Measurements from ENCODE around the gene QDPR. TPM values are rescaled to one million over a fixed set of nuclear protein-coding genes. Genes with fewer than 3 reads are reported as not detected.

QDPR gene
- total RNA-seq, 2 donors from 2014 or later = 11.4 to 18.9 TPM

- TF ChIP-seq POLR2AphosphoS5 (IDR thresholded peaks at IDR 0.05) (no peak), CTCF (IDR thresholded peaks at IDR 0.05) (no peak), POLR2A (IDR thresholded peaks at IDR 0.05) (no peak)
- DNase-seq (ENCODE audit: low spot score) = no peak
- Histone ChIP-seq H3K9me3 (no peaks in the 10 kb centered on the region), H3K27ac (no peak overlapping the region), H3K27me3 (replicated peaks; ENCODE audit: insufficient read depth) (peaks cover 5% of the 10 kb centered on the region), H3K4me3 (no peak overlapping the region), H3K36me3 (no peaks in the 10 kb centered on the region), H3K4me1 (replicated peaks) (no peaks in the 10 kb centered on the region)
- 91% methylated on average over 4 of the region's 4 CpGs for WGBS
- intact Hi-C loops (cut with DNase I) = loop anchor here (10.0 kb wide), 1 partner anchor 246 kb away; no protein-coding TSS in a partner anchor
Observed at GRCh38 chr4:17558941-17559708, 47.2 kb upstream of the QDPR start.

- no peaks in the 10 kb centered on the region for H3K36me3 ChIP-seq
- no peaks in the 10 kb centered on the region for H3K4me1 ChIP-seq (replicated peaks)
- 52% methylated on average over 5 of the region's 5 CpGs for WGBS
- no peak overlapping the region for H3K4me3 ChIP-seq
- peaks cover 5% of the 10 kb centered on the region for H3K27me3 ChIP-seq (replicated peaks; ENCODE audit: insufficient read depth)
- no peak overlapping the region for H3K27ac ChIP-seq
- intact Hi-C loops (cut with DNase I) = loop anchor here (10.0 kb wide), 1 partner anchor 247 kb away; no protein-coding TSS in a partner anchor
- TF ChIP-seq POLR2AphosphoS5 (IDR thresholded peaks at IDR 0.05) (no peak), POLR2A (IDR thresholded peaks at IDR 0.05) (no peak), CTCF (IDR thresholded peaks at IDR 0.05) (no peak)
- DNase-seq (ENCODE audit: low spot score) = no peak
- H3K9me3 ChIP-seq = no peaks in the 10 kb centered on the region
Observed at GRCh38 chr4:17557880-17558279, 46.0 kb upstream of the QDPR start.

GRCh38 chr4:17556498-17556897 lies 44.6 kb upstream of the QDPR start:
- TF ChIP-seq CTCF (IDR thresholded peaks at IDR 0.05) (no peak), POLR2A (IDR thresholded peaks at IDR 0.05) (no peak), POLR2AphosphoS5 (IDR thresholded peaks at IDR 0.05) (no peak)
- peaks cover 5% of the 10 kb centered on the region for H3K27me3 ChIP-seq (replicated peaks; ENCODE audit: insufficient read depth)
- H3K4me1 ChIP-seq (replicated peaks) = no peaks in the 10 kb centered on the region
- no peak overlapping the region for H3K27ac ChIP-seq
- no peak for DNase-seq (ENCODE audit: low spot score)
- H3K36me3 ChIP-seq = no peaks in the 10 kb centered on the region
- H3K4me3 ChIP-seq = no peak overlapping the region
- intact Hi-C loops (cut with DNase I) = loop anchor here (10.0 kb wide), 1 partner anchor 248 kb away; no protein-coding TSS in a partner anchor
- H3K9me3 ChIP-seq = no peaks in the 10 kb centered on the region

- H3K4me1 ChIP-seq (replicated peaks) = no peaks in the 10 kb centered on the region
Observed at GRCh38 chr4:17554568-17554967, 42.7 kb upstream of the QDPR start.

More at GRCh38 chr4:17554568-17554967, 42.7 kb upstream of the QDPR start:
- intact Hi-C loops (cut with DNase I) = loop anchor here (10.0 kb wide), 1 partner anchor 250 kb away; no protein-coding TSS in a partner anchor
- H3K4me3 ChIP-seq = no peak overlapping the region
- no peak for TF ChIP-seq CTCF (IDR thresholded peaks at IDR 0.05)
- no peak for TF ChIP-seq POLR2AphosphoS5 (IDR thresholded peaks at IDR 0.05)
- no peak for TF ChIP-seq POLR2A (IDR thresholded peaks at IDR 0.05)
- H3K27ac ChIP-seq = no peak overlapping the region
- WGBS = 77% methylated on average over 4 of the region's 4 CpGs
- H3K9me3 ChIP-seq = no peaks in the 10 kb centered on the region
- H3K27me3 ChIP-seq (replicated peaks; ENCODE audit: insufficient read depth) = no peaks in the 10 kb centered on the region
- H3K36me3 ChIP-seq = no peaks in the 10 kb centered on the region
- DNase-seq (ENCODE audit: low spot score) = no peak
